Hippocampal formation (tissue), 2 donors: ENCODE data around the gene MTHFD2.

Experiments used
- DNase-seq, 2 donors: peaks; one replicate each; lab custom pipeline; 2025; lab: John Stamatoyannopoulos, UW

MTHFD2 gene

GRCh38 chr2:74264281-74264680 is 65.9 kb downstream of the MTHFD2 start:
- no peak for DNase-seq

GRCh38 chr2:74267068-74267467 is 68.7 kb downstream of the MTHFD2 start:
- no peak for DNase-seq
